Stomach (tissue), 4 donors: ENCODE results near the gene RNU2-63P.
"Not testable (repeated sequence)": the region's sequence is repeated elsewhere in the genome, so short reads cannot be mapped to it uniquely, and the experiment has no call there.

Source experiments
- CTCF ChIP-seq, 7 experiments: fragments of 450-650 bp in 4 of 7; fragments of 200-600 bp in 3 of 7; sonication (generic) in 3 of 7; IDR thresholded peaks; one replicate each; pipeline ENCODE4 v1.5.1; 2016 to 2019; ENCODE audit warnings: antibody characterized with exemption in 7 of 7, control low read depth in 2 of 7, mild to moderate bottlenecking in 1 of 7
- EP300 ChIP-seq: sonication (generic); formaldehyde crosslinking; IDR thresholded peaks from one replicate; pipeline ENCODE4 v1.6.1; 2017; ENCODE audit warnings: antibody characterized with exemption

- not testable (repeated sequence) for TF ChIP-seq CTCF (IDR thresholded peaks at IDR 0.05); EP300
Observed at GRCh38 chr2:87992569-87992968, 23.8 kb downstream of the RNU2-63P start.
